ENCODE measurements around the gene ITGAX.
"Not testable (repeated sequence)": the region's sequence is repeated elsewhere in the genome, so short reads cannot be mapped to it uniquely, and the experiment has no call there.

ITGAX gene

DNA sequence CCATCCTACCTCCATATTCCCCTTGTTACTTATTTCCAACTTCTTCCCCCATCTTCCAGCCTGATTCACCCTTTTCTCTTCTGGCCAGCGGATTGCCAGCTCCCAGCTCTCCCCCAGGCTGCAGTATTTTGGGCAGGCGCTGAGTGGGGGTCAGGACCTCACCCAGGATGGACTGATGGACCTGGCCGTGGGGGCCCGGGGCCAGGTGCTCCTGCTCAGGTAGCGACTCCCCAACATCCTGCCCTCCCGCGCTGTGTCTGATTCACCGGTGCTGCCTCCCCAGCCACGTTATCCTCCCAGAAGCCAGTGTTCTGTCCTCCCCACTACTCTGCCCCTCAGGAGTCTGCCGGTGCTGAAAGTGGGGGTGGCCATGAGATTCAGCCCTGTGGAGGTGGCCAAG, 57.8 kb downstream of the ITGAX start:
- no peak for DNase-seq

GRCh38 chr16:31413381-31413780, 58.4 kb downstream of the ITGAX start:
- no peak for DNase-seq

GRCh38 chr16:31413943-31414342, 59.0 kb downstream of the ITGAX start:
- no peak for DNase-seq

GRCh38 chr16:31414706-31415105, 59.7 kb downstream of the ITGAX start:
- no peak for DNase-seq

DNA sequence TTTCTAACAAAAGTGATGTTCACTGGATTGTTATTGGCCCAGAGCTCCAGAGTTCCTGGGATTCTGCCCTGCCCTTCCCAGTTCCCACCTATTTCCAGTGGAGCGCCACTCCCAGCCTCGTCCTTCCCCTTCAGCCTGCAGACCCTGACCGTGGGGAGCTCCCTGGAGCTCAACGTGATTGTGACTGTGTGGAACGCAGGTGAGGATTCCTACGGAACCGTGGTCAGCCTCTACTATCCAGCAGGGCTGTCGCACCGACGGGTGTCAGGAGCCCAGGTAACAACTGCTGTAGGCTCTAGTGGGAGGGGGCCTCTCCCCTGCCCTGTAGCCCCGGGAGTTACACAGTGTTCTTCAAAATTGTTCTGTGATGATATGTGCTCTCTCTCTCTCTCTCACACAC, 61.4 kb downstream of the ITGAX start:
- no peak for DNase-seq

GRCh38 chr16:31417036-31417435, 62.1 kb downstream of the ITGAX start:
- not testable (repeated sequence) for DNase-seq

DNA sequence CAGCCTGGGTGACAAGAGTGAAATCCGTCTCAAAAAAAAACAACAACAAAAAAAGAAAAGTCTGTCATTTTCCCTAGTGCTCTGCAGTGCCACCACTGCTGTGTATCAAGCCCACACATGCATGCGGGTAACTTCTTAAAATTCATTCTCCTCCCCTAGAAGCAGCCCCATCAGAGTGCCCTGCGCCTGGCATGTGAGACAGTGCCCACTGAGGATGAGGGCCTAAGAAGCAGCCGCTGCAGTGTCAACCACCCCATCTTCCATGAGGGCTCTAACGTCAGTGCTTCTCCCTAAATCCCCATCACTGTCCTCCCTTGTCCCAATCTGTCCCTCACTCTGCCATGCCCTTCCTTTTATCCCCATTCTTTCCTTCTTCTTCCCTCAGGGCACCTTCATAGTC, 62.9 kb downstream of the ITGAX start:
- DNase-seq: no peak

- DNase-seq: no peak
Observed at GRCh38 chr16:31420037-31420436, 65.1 kb downstream of the ITGAX start.

DNA sequence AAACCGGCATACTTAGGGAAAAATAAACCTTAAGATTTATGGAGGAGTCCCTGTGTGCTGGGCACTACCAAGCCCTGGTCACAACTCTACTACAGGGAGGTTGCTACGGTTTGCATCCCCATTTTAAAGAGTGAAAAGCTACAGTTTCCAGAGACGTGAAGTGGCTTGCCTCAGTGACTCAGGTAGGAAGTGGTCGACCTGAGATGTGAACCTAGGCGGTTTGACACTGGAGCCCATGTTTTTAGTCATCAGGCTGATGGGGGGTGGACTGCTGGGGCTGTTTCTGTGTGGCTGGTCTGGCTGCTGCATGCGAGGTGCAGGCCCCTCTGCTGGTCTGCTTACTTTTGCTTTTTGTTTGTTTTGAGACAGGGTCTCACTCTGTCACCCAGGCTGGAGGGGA, 66.6 kb downstream of the ITGAX start:
- DNase-seq: no peak

DNA sequence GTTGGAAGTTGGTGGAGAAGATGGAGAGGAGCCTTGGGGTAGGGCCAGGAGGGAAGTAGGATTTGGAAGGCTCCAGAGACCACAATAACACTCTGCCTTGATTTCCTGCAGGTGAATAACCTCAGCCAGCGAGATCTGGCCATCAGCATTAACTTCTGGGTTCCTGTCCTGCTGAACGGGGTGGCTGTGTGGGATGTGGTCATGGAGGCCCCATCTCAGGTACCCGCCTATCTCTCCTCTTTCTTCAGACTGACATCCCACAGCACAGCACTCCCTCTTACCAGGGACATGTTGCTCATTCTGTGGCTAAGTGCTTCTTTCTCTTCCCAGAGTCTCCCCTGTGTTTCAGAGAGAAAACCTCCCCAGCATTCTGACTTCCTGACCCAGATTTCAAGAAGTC, 68.3 kb downstream of the ITGAX start:
- no peak for DNase-seq

- DNase-seq: no peak
Observed at GRCh38 chr16:31423801-31424200, 68.8 kb downstream of the ITGAX start.

DNA sequence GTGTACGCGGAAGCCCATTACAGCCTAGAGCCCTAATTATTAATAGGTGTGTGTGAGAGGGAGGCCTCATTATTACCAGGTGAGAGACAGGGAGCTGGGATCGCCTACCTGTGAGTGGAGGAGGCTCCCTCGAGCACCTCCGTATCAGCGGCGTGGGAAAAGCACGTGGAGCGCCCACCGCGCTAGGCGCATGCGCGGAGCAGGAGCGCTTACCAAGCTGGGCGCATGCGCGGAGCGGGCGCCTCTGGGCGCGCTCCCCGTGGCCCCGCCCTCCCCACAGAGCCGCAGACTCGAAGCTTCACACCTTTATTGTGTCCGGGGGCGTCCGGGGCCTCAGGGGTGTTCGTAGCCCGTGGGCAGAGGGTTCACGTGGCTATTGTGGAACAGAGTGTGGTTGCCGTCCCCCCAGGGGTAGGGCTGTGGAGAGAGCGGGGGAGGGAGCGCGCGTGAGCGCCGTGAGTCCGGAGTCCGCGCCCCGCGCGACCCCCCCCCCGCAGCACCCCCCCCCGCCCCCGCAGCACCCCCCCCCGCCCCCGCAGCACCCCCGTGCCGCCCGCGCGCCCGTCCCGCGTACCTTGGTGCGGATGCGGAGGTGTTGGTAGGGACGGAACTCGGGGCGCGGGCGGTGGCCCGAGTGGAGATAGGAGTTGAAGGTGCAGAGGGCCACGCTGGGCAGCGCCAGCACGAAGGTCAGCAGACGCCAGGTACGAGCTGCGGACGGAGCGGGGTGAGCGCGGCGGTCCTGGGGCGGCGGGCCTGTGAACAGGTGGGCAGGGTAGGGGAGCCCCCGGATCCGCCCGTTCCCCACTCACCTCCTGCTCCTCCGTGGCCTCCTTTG, 72.7 kb downstream of the ITGAX start:
- no peak for DNase-seq

DNA sequence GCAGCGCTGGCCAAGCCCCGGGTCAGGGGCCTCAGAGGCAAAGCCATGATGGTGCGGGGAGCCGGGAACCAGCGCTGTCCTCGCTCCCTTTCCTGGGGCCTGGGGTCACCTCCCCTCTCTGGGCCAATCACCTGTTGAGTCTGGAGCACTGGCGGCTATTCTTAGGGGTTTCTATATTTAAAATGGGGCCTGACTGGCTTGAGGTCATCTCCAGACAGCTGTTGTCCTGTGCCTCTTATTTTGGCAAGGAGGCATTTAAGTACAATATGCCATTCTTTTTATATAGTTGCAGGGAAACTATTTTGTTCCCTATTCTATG, 73.3 kb downstream of the ITGAX start, which contains the start of gene COX6A2:
TSS of gene COX6A2 (minus strand) at position 82 of the 319 bp plus-strand sequence. CDS start at position 47, 35 bp downstream.
- DNase-seq: no peak

DNA sequence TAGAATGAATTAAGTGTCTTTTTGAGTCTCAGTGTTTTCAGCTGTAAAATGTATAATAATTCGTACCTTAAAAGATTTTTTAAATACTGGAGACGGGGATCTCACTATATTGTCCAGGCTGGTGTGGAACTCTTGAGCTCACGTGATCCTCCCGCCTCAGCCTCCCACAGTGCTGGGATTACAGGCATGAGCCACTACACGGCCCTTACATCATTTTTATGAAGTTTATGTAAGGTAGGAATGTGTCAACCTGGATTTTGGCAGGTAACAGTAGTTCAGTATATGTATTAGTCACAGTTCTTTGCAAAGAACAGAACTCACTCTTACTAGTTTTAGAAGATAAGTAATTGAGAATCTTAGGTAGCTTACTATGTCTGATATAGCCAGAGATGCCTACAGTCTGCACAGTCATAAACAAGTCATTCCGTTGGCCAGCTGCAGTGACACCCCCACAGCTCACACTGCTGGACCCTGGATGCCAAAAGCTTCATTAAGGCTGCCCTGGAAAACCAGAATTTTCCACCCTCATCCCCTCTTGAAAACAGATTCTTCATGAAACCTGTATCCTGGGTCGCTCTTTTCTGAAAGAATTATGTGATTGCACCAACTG, 73.8 kb downstream of the ITGAX start:
- no peak for DNase-seq

- no peak for DNase-seq
Observed at GRCh38 chr16:31429314-31429713, 74.3 kb downstream of the ITGAX start.

DNA sequence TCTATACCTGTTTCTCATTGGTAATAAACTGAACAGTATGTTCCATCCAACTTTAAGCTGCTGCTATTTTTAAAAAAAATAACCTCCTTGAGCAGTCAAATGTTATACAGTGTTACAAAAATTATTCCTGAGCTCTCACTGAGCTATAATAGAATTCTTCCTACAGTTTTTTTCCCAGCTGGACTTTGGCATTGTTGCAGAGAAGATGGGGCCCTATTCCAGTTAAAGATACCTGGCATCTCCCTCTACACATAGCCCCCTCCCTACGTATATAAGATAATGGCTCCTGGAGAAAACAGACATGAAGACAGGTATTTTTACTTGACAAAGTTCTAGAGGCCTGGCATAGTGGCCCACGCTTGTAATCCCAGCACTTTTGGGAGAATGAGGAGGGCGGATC, 74.8 kb downstream of the ITGAX start:
- DNase-seq: no peak

GRCh38 chr16:31430380-31431052, 75.5 kb downstream of the ITGAX start:
- no peak for DNase-seq

All from DMS 273 treated with DMSO at 0.1 percent for 48 hours (cell line).